ENCODE measurements around the gene ZMYM2.

GRCh38 chr13:20069956-20070355, 111.4 kb downstream of the ZMYM2 start:
- TF ChIP-seq CTCF (IDR thresholded peaks at IDR 0.05) (no peak), POLR2A (IDR thresholded peaks at IDR 0.05) (no peak), POLR2AphosphoS5 (IDR thresholded peaks at IDR 0.05) (no peak)
